HepG2 (cell line): ENCODE results near the gene CBLN3. TPM values are rescaled to one million over a fixed set of nuclear protein-coding genes. Genes with fewer than 3 reads are reported as not detected.
"Not testable (repeated sequence)": the region's sequence is repeated elsewhere in the genome, so short reads cannot be mapped to it uniquely, and the experiment has no call there.

ENCODE experiments used
- ATAC-seq: fragments of 200-7000 bp; cut with Tn5 transposase; 3 replicates; pipeline ENCODE4 v1.9.1; 2020; ENCODE audit warnings: mild to moderate bottlenecking, moderate library complexity
- BruUV-seq: library from RNA; stranded (reverse); fragments of 400-500 nt; replicated peaks from 2 replicates; lab custom pipeline; 2021; lab: Mats Ljungman, UMichigan
- CTCF ChIA-PET: fragments of 300-600 bp; formaldehyde crosslinking; extraction: SDS; loops from one replicate; lab custom pipeline; 2021; ENCODE audit warnings: low total read pairs, inconsistent platforms, low intra/inter-chr PET ratio; lab: Yijun Ruan, JAX
- POLR2A ChIA-PET: fragments of 350-600 bp; sonication (Branson Sonifier 250); formaldehyde crosslinking; loops from one replicate; lab custom pipeline; 2020; ENCODE audit warnings: antibody characterized with exemption, inconsistent platforms; lab: Yijun Ruan, JAX
- DNase-seq: peaks from one replicate; pipeline ENCODE4 v3.0.0-alpha.2; 2015; ENCODE audit warnings: low spot score
- FAIRE-seq: peaks from 3 replicates; lab custom pipeline; 2011; peaks lifted over from hg19 to GRCh38; lab: Jason Lieb, UNC
- H2AFZ ChIP-seq: one replicate; pipeline ENCODE4 v1.6.1; 2011; ENCODE audit warnings: low read length, inconsistent platforms
- H3K27ac ChIP-seq: fragments of 300-600 bp; 3 replicates; pipeline ENCODE4 v1.8.0; 2011; ENCODE audit warnings: mixed run types, mild to moderate bottlenecking, mixed read lengths, low read length, inconsistent platforms; ENCODE audit not compliant: insufficient read depth; ENCODE audit errors: extremely low read length
- H3K27me3 ChIP-seq, 2 experiments: fragments of 200-600 bp in 1 of 2; 2 replicates in 1 of 2; 3 replicates in 1 of 2; pipeline versions ENCODE4 v1.6.0 to v1.8.0; 2011; ENCODE audit warnings: low read length in 2 of 2, mild to moderate bottlenecking in 2 of 2, moderate library complexity in 2 of 2, inconsistent platforms in 1 of 2; ENCODE audit not compliant: insufficient read depth in 2 of 2, control insufficient read depth in 1 of 2
- H3K36me3 ChIP-seq, 2 experiments: fragments of 200-600 bp in 1 of 2; replicated peaks in 1 of 2; 2 replicates in 1 of 2; 3 replicates in 1 of 2; pipeline versions ENCODE4 v1.5.1 to v1.8.0; 2011; ENCODE audit warnings: low read length in 2 of 2, inconsistent platforms in 1 of 2; ENCODE audit not compliant: insufficient read depth in 2 of 2, control insufficient read depth in 1 of 2
- H3K4me1 ChIP-seq: 2 replicates; pipeline ENCODE4 v1.5.1; 2012; ENCODE audit warnings: low read length, inconsistent platforms; ENCODE audit not compliant: insufficient read depth
- H3K4me2 ChIP-seq: 2 replicates; pipeline ENCODE4 v1.6.0; 2011; ENCODE audit warnings: low read depth, low read length, inconsistent platforms
- H3K4me3 ChIP-seq, 3 experiments: fragments of 200-600 bp in 1 of 3; sonication (generic), shearing (Covaris generic) in 1 of 3; replicated peaks in 1 of 3; 2 replicates each; pipeline ENCODE4 v1.5.1; 2011 to 2016; ENCODE audit warnings: low read length in 3 of 3, inconsistent platforms in 2 of 3, low read depth in 2 of 3, mild to moderate bottlenecking in 2 of 3, control low read depth in 1 of 3, mixed read lengths in 1 of 3; ENCODE audit not compliant: insufficient read depth in 1 of 3
- H3K79me2 ChIP-seq: one replicate; pipeline ENCODE4 v1.6.1; 2011; ENCODE audit warnings: low read length, inconsistent platforms; ENCODE audit not compliant: insufficient read depth
- H3K9ac ChIP-seq: 2 replicates; pipeline ENCODE4 v1.6.0; 2011; ENCODE audit warnings: mild to moderate bottlenecking, low read depth, low read length, inconsistent platforms; ENCODE audit not compliant: insufficient read depth
- H3K9me3 ChIP-seq: 2 replicates; pipeline ENCODE4 v1.5.1; 2012; ENCODE audit warnings: mild to moderate bottlenecking, low read length
- H4K20me1 ChIP-seq: 2 replicates; pipeline ENCODE4 v1.6.0; 2011; ENCODE audit warnings: inconsistent platforms, mild to moderate bottlenecking, low read length, moderate library complexity; ENCODE audit not compliant: insufficient read depth
- GPBP1L1 ChIP-seq: sonication (generic); formaldehyde crosslinking; IDR thresholded peaks from 2 replicates; pipeline ENCODE4 v1.5.0; 2020; ENCODE audit warnings: mild to moderate bottlenecking, missing genetic modification reagents
- JUND ChIP-seq: sonication (generic); formaldehyde crosslinking; IDR thresholded peaks from 2 replicates; pipeline ENCODE4 v1.8.0; 2022; ENCODE audit warnings: mild to moderate bottlenecking, missing genetic modification reagents
- RFXAP ChIP-seq: sonication (generic); formaldehyde crosslinking; IDR thresholded peaks from 2 replicates; pipeline ENCODE4 v1.4.0; 2020; ENCODE audit warnings: missing genetic modification reagents, borderline replicate concordance
- TRIM22 ChIP-seq: fragments of 450-650 bp; IDR thresholded peaks from 2 replicates; pipeline ENCODE4 v1.6.1; 2017
- ZC3H13 ChIP-seq: sonication (generic); formaldehyde crosslinking; IDR thresholded peaks from 2 replicates; pipeline ENCODE4 v1.8.1; 2023; ENCODE audit warnings: mild to moderate bottlenecking, missing genetic modification reagents, moderate library complexity
- ZFP36L1 ChIP-seq: sonication (generic); formaldehyde crosslinking; IDR thresholded peaks from 2 replicates; pipeline ENCODE4 v1.8.0; 2022; ENCODE audit warnings: mild to moderate bottlenecking, missing genetic modification reagents, moderate library complexity
- ZNF34 ChIP-seq: sonication (generic); formaldehyde crosslinking; IDR thresholded peaks from 2 replicates; pipeline ENCODE4 v1.4.0; 2020; ENCODE audit warnings: mild to moderate bottlenecking, missing genetic modification reagents, borderline replicate concordance
- ZNF570 ChIP-seq: sonication (generic); formaldehyde crosslinking; IDR thresholded peaks from 2 replicates; pipeline ENCODE4 v1.4.0; 2020; ENCODE audit warnings: mild to moderate bottlenecking, missing genetic modification reagents, borderline replicate concordance
- ZNF572 ChIP-seq: sonication (generic); formaldehyde crosslinking; IDR thresholded peaks from 2 replicates; pipeline ENCODE4 v1.5.1; 2020; ENCODE audit warnings: mild to moderate bottlenecking, missing genetic modification reagents
- ZNF672 ChIP-seq: sonication (generic); formaldehyde crosslinking; IDR thresholded peaks from 2 replicates; pipeline ENCODE4 v1.8.1; 2022; ENCODE audit warnings: missing genetic modification reagents
- WGBS: methylation state at CpG from one replicate; pipeline ENCODE4 v1.1.6; 2017; ENCODE audit warnings: low lambda C conversion rate; 5-methylcytosine and 5-hydroxymethylcytosine counted together
- in situ Hi-C: cut with HindIII; loops from 2 replicates; pipeline ENCODE4 v1.10.0; 2017; ENCODE audit warnings: low pct_unique_long_range_greater_than_20kb; ENCODE audit not compliant: extremely low pct_ligation_motif_present
- intact Hi-C: fragments of 100-400 bp; cut with micrococcal nuclease; formaldehyde crosslinking; loops from one replicate; pipeline ENCODE4 v1.10.0; 2022; ENCODE audit not compliant: unreplicated experiment
- polyA plus RNA-seq, 8 experiments: library from polyadenylated mRNA; depleted of rRNA in 3 of 8; stranded (reverse) in 7 of 8; unstranded in 1 of 8; fragments of >200 nt; fragmentation: Illumina TruSeq in 4 of 8; extraction: Trizol in 4 of 8; gene quantifications; 2 replicates each; pipeline versions ENCODE4 v1.2.1 to v1.2.3, GENCODE V29; 2011 to 2016; ENCODE audit warnings: low read depth in 4 of 8, missing spikeins in 1 of 8, mixed read lengths in 1 of 8; ENCODE audit not compliant: insufficient read depth in 1 of 8
- total RNA-seq, 5 experiments: library from RNA; depleted of rRNA; stranded (reverse); fragments of >200 nt; fragmentation: Illumina TruSeq; extraction: Trizol; gene quantifications; 2 replicates each; pipeline ENCODE4 v1.2.3, GENCODE V29; 2016; ENCODE audit warnings: low read depth in 1 of 5
- TF ChIP-seq, protein P1 (sequence below): sonication (generic); formaldehyde crosslinking; IDR thresholded peaks from 2 replicates; pipeline ENCODE4 v1.8.1; 2023; ENCODE audit warnings: mild to moderate bottlenecking, missing genetic modification reagents
- TF ChIP-seq, protein P2 (sequence below): sonication (generic); formaldehyde crosslinking; IDR thresholded peaks from 2 replicates; pipeline ENCODE4 v1.5.0; 2020; ENCODE audit warnings: mild to moderate bottlenecking, missing genetic modification reagents, moderate library complexity

The CBLN3 gene
- total and polyA plus RNA-seq, 2 of the 13 experiments (the other 11 are each of a cell fraction or from before 2014, with no cell fraction given), result 0.66 to 0.98 TPM

DNA sequence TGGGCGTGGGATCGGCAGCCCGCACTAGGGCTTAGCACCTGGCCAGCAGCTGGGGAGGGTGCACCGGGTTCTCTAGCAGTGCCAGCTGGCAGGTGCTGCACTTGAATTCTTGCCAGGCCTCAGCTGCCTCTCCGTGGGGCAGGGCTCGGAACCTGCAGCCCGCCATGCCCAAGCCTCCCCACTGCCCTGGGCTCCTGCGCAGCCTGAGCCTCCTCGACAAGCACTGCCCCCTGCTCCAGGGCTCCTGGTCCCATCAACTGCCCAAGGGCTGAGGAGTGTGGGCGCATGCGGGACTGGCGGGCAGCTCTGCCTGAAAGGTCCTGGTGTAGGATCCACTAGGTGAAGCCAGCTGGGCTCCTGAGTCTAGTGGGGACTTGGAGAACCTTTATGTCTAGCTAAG lies 43.7 kb upstream of the CBLN3 start:
- no peaks in the 10 kb centered on the region for H3K4me1 ChIP-seq
- H3K27me3 ChIP-seq, result no peaks in the 10 kb centered on the region
- no peaks in the 10 kb centered on the region for H3K79me2 ChIP-seq
- H2AFZ ChIP-seq, result no peak overlapping the region
- no peak for FAIRE-seq
- intact Hi-C loops, result no loop called here
- H3K9ac ChIP-seq, result no peak overlapping the region
- no peak; the same call in 2 of the 3 replicates for ATAC-seq
- CTCF ChIA-PET, result no interaction called here
- no peaks in the 10 kb centered on the region for H3K36me3 ChIP-seq
- 65% methylated on average over 11 of the region's 12 CpGs for WGBS
- no peak overlapping the region for H3K27ac ChIP-seq
- POLR2A ChIA-PET, result interaction anchor here (1.2 kb wide), 1 partner anchor 31 kb away, joined by 4 read pairs; the partner anchor contains the start of gene SDR39U1
- no peak overlapping the region for H3K4me3 ChIP-seq
- H3K4me2 ChIP-seq, result no peak overlapping the region
- H3K9me3 ChIP-seq, result no peaks in the 10 kb centered on the region
- H4K20me1 ChIP-seq, result no peaks in the 10 kb centered on the region
- TF ChIP-seq ZNF34 (CRISPR knock-in tag) (no peak), ZNF570 (no peak), ZFP36L1 (CRISPR knock-in tag) (no peak), GPBP1L1 (CRISPR knock-in tag) (no peak), ZNF572 (CRISPR knock-in tag) (no peak), RFXAP (CRISPR knock-in tag) (no peak), ZNF672 (CRISPR knock-in tag) (no peak), TRIM22 (no peak), ZC3H13 (no peak), JUND (CRISPR knock-in tag) (no peak)
- TF ChIP-seq, protein P1, sequence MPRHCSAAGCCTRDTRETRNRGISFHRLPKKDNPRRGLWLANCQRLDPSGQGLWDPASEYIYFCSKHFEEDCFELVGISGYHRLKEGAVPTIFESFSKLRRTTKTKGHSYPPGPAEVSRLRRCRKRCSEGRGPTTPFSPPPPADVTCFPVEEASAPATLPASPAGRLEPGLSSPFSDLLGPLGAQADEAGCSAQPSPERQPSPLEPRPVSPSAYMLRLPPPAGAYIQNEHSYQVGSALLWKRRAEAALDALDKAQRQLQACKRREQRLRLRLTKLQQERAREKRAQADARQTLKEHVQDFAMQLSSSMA (CRISPR knock-in tag), result no peak
- TF ChIP-seq, protein P2, sequence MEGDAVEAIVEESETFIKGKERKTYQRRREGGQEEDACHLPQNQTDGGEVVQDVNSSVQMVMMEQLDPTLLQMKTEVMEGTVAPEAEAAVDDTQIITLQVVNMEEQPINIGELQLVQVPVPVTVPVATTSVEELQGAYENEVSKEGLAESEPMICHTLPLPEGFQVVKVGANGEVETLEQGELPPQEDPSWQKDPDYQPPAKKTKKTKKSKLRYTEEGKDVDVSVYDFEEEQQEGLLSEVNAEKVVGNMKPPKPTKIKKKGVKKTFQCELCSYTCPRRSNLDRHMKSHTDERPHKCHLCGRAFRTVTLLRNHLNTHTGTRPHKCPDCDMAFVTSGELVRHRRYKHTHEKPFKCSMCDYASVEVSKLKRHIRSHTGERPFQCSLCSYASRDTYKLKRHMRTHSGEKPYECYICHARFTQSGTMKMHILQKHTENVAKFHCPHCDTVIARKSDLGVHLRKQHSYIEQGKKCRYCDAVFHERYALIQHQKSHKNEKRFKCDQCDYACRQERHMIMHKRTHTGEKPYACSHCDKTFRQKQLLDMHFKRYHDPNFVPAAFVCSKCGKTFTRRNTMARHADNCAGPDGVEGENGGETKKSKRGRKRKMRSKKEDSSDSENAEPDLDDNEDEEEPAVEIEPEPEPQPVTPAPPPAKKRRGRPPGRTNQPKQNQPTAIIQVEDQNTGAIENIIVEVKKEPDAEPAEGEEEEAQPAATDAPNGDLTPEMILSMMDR (CRISPR knock-in tag), result no peak
- BruUV-seq, result no TSS peak
- DNase-seq, result no peak
- in situ Hi-C loops, result no loop called here

GRCh38 chr14:24470450-24470849 lies 41.0 kb upstream of the CBLN3 start:
- H3K9ac ChIP-seq, H3K36me3 ChIP-seq, H3K9me3 ChIP-seq, H3K27me3 ChIP-seq, H3K4me2 ChIP-seq, H3K4me1 ChIP-seq, BruUV-seq, FAIRE-seq, H3K79me2 ChIP-seq, CTCF ChIA-PET, H4K20me1 ChIP-seq, H3K4me3 ChIP-seq, DNase-seq, ATAC-seq, H3K27ac ChIP-seq, in situ Hi-C loops, H2AFZ ChIP-seq, POLR2A ChIA-PET, intact Hi-C loops: not testable (repeated sequence)
- 66% methylated on average over 2 of the region's 2 CpGs for WGBS
